ENCODE data around the gene GPR89B. TPM values are rescaled to one million over a fixed set of nuclear protein-coding genes. Genes with fewer than 3 reads are reported as not detected.
"Not testable (repeated sequence)": the region's sequence is repeated elsewhere in the genome, so short reads cannot be mapped to it uniquely, and the experiment has no call there.

The GPR89B gene
- 2.3 and 6.1 TPM in 2 replicates for total RNA-seq (2014; rRNA removed; shearing (Covaris generic); ENCODE audit: low replicate concordance)

- peak; percentile 85 for DNase-seq (ENCODE audit: low read depth)
- in situ Hi-C loops (cut with HindIII; ENCODE audit: low pct_unique_long_range_greater_than_20kb, low sequenced_read_pairs) = not testable (repeated sequence)
Observed at GRCh38 chr1:147928236-147929132, at the start of gene GPR89B. Gene GPR89B, plus strand, starts transcription at chr1:147928420. Its CDS starts 117 bp downstream, at chr1:147928537.

GRCh38 chr1:147879911-147880310, 48.3 kb upstream of the GPR89B start:
- no peak for DNase-seq (ENCODE audit: low read depth)
- in situ Hi-C loops (cut with HindIII; ENCODE audit: low pct_unique_long_range_greater_than_20kb, low sequenced_read_pairs) = no loop called here

GRCh38 chr1:147882535-147882934, 45.7 kb upstream of the GPR89B start:
- in situ Hi-C loops (cut with HindIII; ENCODE audit: low pct_unique_long_range_greater_than_20kb, low sequenced_read_pairs) = no loop called here
- DNase-seq (ENCODE audit: low read depth) = no peak

GRCh38 chr1:147890177-147890790, 37.9 kb upstream of the GPR89B start:
- in situ Hi-C loops (cut with HindIII; ENCODE audit: low pct_unique_long_range_greater_than_20kb, low sequenced_read_pairs) = no loop called here

GRCh38 chr1:147891088-147891487, 37.1 kb upstream of the GPR89B start:
- in situ Hi-C loops (cut with HindIII; ENCODE audit: low pct_unique_long_range_greater_than_20kb, low sequenced_read_pairs) = no loop called here
- no peak for DNase-seq (ENCODE audit: low read depth)

More at GRCh38 chr1:147890177-147890790, 37.9 kb upstream of the GPR89B start:
- peak; percentile 35 for DNase-seq (ENCODE audit: low read depth)

- in situ Hi-C loops (cut with HindIII; ENCODE audit: low pct_unique_long_range_greater_than_20kb, low sequenced_read_pairs) = no loop called here
- peak; percentile 3 for DNase-seq (ENCODE audit: low read depth)
Observed at GRCh38 chr1:147892216-147892615, 36.0 kb upstream of the GPR89B start.

GRCh38 chr1:147892731-147893214, 35.4 kb upstream of the GPR89B start:
- in situ Hi-C loops (cut with HindIII; ENCODE audit: low pct_unique_long_range_greater_than_20kb, low sequenced_read_pairs) = no loop called here
- peak; percentile 46 for DNase-seq (ENCODE audit: low read depth)

- in situ Hi-C loops (cut with HindIII; ENCODE audit: low pct_unique_long_range_greater_than_20kb, low sequenced_read_pairs) = no loop called here
- DNase-seq (ENCODE audit: low read depth) = no peak
Observed at GRCh38 chr1:147895123-147895522, 33.1 kb upstream of the GPR89B start.

- DNase-seq (ENCODE audit: low read depth) = no peak
- in situ Hi-C loops (cut with HindIII; ENCODE audit: low pct_unique_long_range_greater_than_20kb, low sequenced_read_pairs) = no loop called here
Observed at GRCh38 chr1:147897029-147897752, 31.0 kb upstream of the GPR89B start.

- in situ Hi-C loops (cut with HindIII; ENCODE audit: low pct_unique_long_range_greater_than_20kb, low sequenced_read_pairs) = no loop called here
- DNase-seq (ENCODE audit: low read depth) = no peak
Observed at GRCh38 chr1:147897789-147898188, 30.4 kb upstream of the GPR89B start.

GRCh38 chr1:147902253-147902845, 25.9 kb upstream of the GPR89B start, which contains the start of gene GJA8:
Gene GJA8, plus strand, starts transcription at chr1:147902795. Its CDS starts 5,161 bp downstream, at chr1:147907956.
- no peak for DNase-seq (ENCODE audit: low read depth)
- in situ Hi-C loops (cut with HindIII; ENCODE audit: low pct_unique_long_range_greater_than_20kb, low sequenced_read_pairs) = no loop called here

GRCh38 chr1:147904726-147905125, 23.5 kb upstream of the GPR89B start:
- no peak for DNase-seq (ENCODE audit: low read depth)
- in situ Hi-C loops (cut with HindIII; ENCODE audit: low pct_unique_long_range_greater_than_20kb, low sequenced_read_pairs) = no loop called here

GRCh38 chr1:147907786-147908509, 20.3 kb upstream of the GPR89B start:
- DNase-seq (ENCODE audit: low read depth) = no peak
- in situ Hi-C loops (cut with HindIII; ENCODE audit: low pct_unique_long_range_greater_than_20kb, low sequenced_read_pairs) = no loop called here

GRCh38 chr1:147912553-147912952, 15.7 kb upstream of the GPR89B start:
- DNase-seq (ENCODE audit: low read depth) = no peak
- in situ Hi-C loops (cut with HindIII; ENCODE audit: low pct_unique_long_range_greater_than_20kb, low sequenced_read_pairs) = no loop called here

- DNase-seq (ENCODE audit: low read depth) = no peak
- in situ Hi-C loops (cut with HindIII; ENCODE audit: low pct_unique_long_range_greater_than_20kb, low sequenced_read_pairs) = no loop called here
Observed at GRCh38 chr1:147913362-147913942, 14.8 kb upstream of the GPR89B start.

- DNase-seq (ENCODE audit: low read depth) = no peak
- in situ Hi-C loops (cut with HindIII; ENCODE audit: low pct_unique_long_range_greater_than_20kb, low sequenced_read_pairs) = no loop called here
Observed at GRCh38 chr1:147919896-147920295, 8.3 kb upstream of the GPR89B start.

- in situ Hi-C loops (cut with HindIII; ENCODE audit: low pct_unique_long_range_greater_than_20kb, low sequenced_read_pairs) = no loop called here
- DNase-seq (ENCODE audit: low read depth) = no peak
Observed at GRCh38 chr1:147924813-147925212, 3.4 kb upstream of the GPR89B start.
